A549 (cell line): ENCODE data around the gene EPS15. TPM values are rescaled to one million over a fixed set of nuclear protein-coding genes. Genes with fewer than 3 reads are reported as not detected.

Experiments used
- ATAC-seq, 2 experiments: fragments of 200-7000 bp in 1 of 2; fragments of >200 bp in 1 of 2; cut with Nextera tagmentation in 1 of 2; cut with Tn5 transposase in 1 of 2; 3 replicates each; pipeline versions ENCODE4 v1.8.0 to v1.9.1; 2018 to 2020; ENCODE audit warnings: mild to moderate bottlenecking in 1 of 2, moderate library complexity in 1 of 2
- CTCF ChIA-PET: fragments of 300-600 bp; sonication (Branson Sonifier 250); formaldehyde crosslinking; extraction: SDS; loops from one replicate; lab custom pipeline; 2021; ENCODE audit warnings: antibody characterized with exemption, inconsistent platforms; lab: Yijun Ruan, JAX
- POLR2A ChIA-PET: fragments of 350-600 bp; formaldehyde crosslinking; extraction: SDS; loops from one replicate; lab custom pipeline; 2021; ENCODE audit warnings: antibody characterized with exemption, inconsistent platforms; lab: Yijun Ruan, JAX
- DNase-seq, 2 experiments: peaks; one replicate each; pipeline versions ENCODE4 v3.0.0 to v3.0.0-alpha.2; 2011 to 2016; ENCODE audit warnings: low read depth in 1 of 2, low spot score in 1 of 2
- FAIRE-seq: peaks from 2 replicates; lab custom pipeline; 2011; peaks lifted over from hg19 to GRCh38; lab: Jason Lieb, UNC
- H3K27ac ChIP-seq, 2 experiments: fragments of >200 bp; sonication (Bioruptor Twin); formaldehyde crosslinking; 3 replicates each; pipeline ENCODE4 v1.5.1; 2016 to 2017
- H3K4me1 ChIP-seq: fragments of >200 bp; sonication (Bioruptor Twin); formaldehyde crosslinking; 3 replicates; pipeline ENCODE4 v1.6.1; 2016
- H3K4me2 ChIP-seq: fragments of >200 bp; sonication (Bioruptor Twin); formaldehyde crosslinking; 3 replicates; pipeline ENCODE4 v1.6.1; 2016
- H3K4me3 ChIP-seq: fragments of >200 bp; sonication (Bioruptor Twin); formaldehyde crosslinking; 3 replicates; pipeline ENCODE4 v1.5.1; 2016
- H3K9me3 ChIP-seq: fragments of >200 bp; sonication (Bioruptor Twin); formaldehyde crosslinking; 3 replicates; pipeline ENCODE4 v1.6.1; 2016
- BHLHE40 ChIP-seq: IDR thresholded peaks from 2 replicates; pipeline ENCODE4 v1.6.1; 2012; ENCODE audit warnings: low read depth, low read length, inconsistent platforms
- HMGXB4 ChIP-seq: fragments of 250-450 bp; sonication (Bioruptor Pico); IDR thresholded peaks from 2 replicates; pipeline ENCODE4 v1.5.0; 2021; ENCODE audit warnings: mild to moderate bottlenecking, moderate library complexity, borderline replicate concordance
- JUN ChIP-seq, 2 experiments: fragments of >200 bp; sonication (Bioruptor Twin); formaldehyde crosslinking; IDR thresholded peaks; 2 replicates in 1 of 2; 3 replicates in 1 of 2; pipeline ENCODE4 v1.6.1; 2016 to 2017
- MAFK ChIP-seq: fragments of 450-650 bp; IDR thresholded peaks from 2 replicates; pipeline ENCODE4 v1.6.1; 2014; ENCODE audit not compliant: partially characterized antibody
- NPAS2 ChIP-seq: fragments of 250-450 bp; sonication (Bioruptor Pico); IDR thresholded peaks from 2 replicates; pipeline ENCODE4 v1.8.0; 2022; ENCODE audit warnings: mild to moderate bottlenecking, moderate library complexity, borderline replicate concordance
- NR3C1 ChIP-seq: fragments of >200 bp; sonication (Bioruptor Twin); formaldehyde crosslinking; IDR thresholded peaks from 3 replicates; pipeline ENCODE4 v1.6.1; 2017
- RCOR1 ChIP-seq: fragments of 150-350 bp; IDR thresholded peaks from 2 replicates; pipeline ENCODE4 v1.6.1; 2014; ENCODE audit warnings: antibody characterized with exemption, low read length, low read depth
- SMC3 ChIP-seq: fragments of >200 bp; sonication (Bioruptor Twin); formaldehyde crosslinking; IDR thresholded peaks from 3 replicates; pipeline ENCODE4 v1.6.1; 2018; ENCODE audit warnings: inconsistent platforms
- TP53 ChIP-seq: fragments of 250-450 bp; sonication (Bioruptor Pico); IDR thresholded peaks from 2 replicates; pipeline ENCODE4 v1.5.0; 2021; ENCODE audit warnings: mild to moderate bottlenecking, moderate library complexity
- ZNF302 ChIP-seq: fragments of 250-450 bp; sonication (Bioruptor Pico); IDR thresholded peaks from 2 replicates; pipeline ENCODE4 v1.9.0; 2021; ENCODE audit warnings: inconsistent platforms, mild to moderate bottlenecking, moderate library complexity
- WGBS: methylation state at CpG from one replicate; pipeline ENCODE4 v1.1.6; 2017; ENCODE audit errors: missing lambda C conversion rate; 5-methylcytosine and 5-hydroxymethylcytosine counted together
- polyA plus RNA-seq, 4 experiments: library from polyadenylated mRNA; depleted of rRNA in 3 of 4; stranded (reverse); fragments of >200 nt; fragmentation: RNase III in 1 of 4; extraction: RNeasy Plus Mini Kit Qiagen cat#74134 plus additional on column Dnase treatment in 1 of 4; gene quantifications; 2 replicates in 3 of 4; 3 replicates in 1 of 4; pipeline ENCODE4 v1.2.3, GENCODE V29; 2011 to 2017
- TF ChIP-seq, protein P1 (sequence below): fragments of 450-650 bp; IDR thresholded peaks from 2 replicates; pipeline ENCODE4 v1.6.1; 2014; ENCODE audit warnings: antibody characterized with exemption
- TF ChIP-seq, protein P2 (sequence below): fragments of >200 bp; sonication (Bioruptor Twin); formaldehyde crosslinking; IDR thresholded peaks from 3 replicates; pipeline ENCODE4 v1.5.1; 2016
- TF ChIP-seq, protein P3 (sequence below): fragments of >200 bp; sonication (Bioruptor Twin); formaldehyde crosslinking; IDR thresholded peaks from 2 replicates; pipeline ENCODE4 v1.6.1; 2016

Gene EPS15
- polyA plus RNA-seq, 2 of the 4 experiments (the other 2 are of a cell fraction), result 10.9 to 35.4 TPM

DNA sequence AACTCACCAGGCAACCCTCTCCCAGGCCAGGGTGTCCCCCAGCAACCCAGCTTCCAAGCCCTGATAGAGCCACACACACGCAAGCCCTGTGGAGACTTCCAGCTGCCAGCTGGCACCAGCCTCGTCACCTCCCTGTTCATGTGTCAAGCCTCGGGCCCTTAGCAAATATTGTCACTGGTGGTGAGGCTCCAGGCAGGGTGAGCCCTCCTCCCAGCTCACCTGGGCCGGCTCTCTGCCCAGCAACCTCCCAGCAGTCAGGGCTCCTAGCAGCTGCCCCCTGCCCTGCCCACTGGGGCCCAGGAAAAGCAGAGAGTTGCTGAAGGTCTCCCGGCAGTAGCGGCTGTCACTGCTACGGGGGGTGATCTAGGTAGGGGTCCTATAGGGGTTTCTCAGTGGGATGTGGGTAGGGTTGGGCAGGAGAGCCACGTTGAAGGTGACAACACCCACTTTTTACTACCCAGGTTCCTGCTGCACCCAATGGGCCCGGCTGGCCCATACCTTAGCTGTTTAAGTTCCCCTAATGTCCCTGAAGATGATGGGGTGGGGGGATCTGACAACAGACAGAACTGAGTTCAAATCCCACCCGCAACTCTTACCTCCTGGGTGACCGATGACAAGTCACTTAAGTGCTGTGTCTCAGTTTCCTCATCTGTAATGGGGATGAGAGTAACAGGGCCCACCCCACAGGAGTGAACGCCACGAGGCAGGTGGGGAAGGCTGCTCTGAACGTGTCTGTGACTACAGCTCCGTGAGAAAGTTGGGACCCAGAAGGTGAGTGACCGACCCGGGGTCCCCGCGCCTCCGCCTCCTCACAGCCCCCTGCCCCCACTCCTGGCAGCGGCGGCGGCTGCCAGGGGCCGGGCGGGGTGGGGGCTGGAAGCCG, 189.4 kb downstream of the EPS15 start (continued):
- no peak for TF ChIP-seq NPAS2 (CRISPR knock-in tag)
- TF ChIP-seq, protein P1, sequence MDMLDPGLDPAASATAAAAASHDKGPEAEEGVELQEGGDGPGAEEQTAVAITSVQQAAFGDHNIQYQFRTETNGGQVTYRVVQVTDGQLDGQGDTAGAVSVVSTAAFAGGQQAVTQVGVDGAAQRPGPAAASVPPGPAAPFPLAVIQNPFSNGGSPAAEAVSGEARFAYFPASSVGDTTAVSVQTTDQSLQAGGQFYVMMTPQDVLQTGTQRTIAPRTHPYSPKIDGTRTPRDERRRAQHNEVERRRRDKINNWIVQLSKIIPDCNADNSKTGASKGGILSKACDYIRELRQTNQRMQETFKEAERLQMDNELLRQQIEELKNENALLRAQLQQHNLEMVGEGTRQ, result no peak
- TF ChIP-seq TP53 (CRISPR knock-in tag), result no peak
- no peak for TF ChIP-seq RCOR1
- TF ChIP-seq ZNF302, result no peak
- TF ChIP-seq HMGXB4 (CRISPR knock-in tag), result no peak
- no peak for TF ChIP-seq SMC3
- TF ChIP-seq NR3C1, result no peak
- TF ChIP-seq, all 56 proteins: peak for 0

- no peaks in the 10 kb centered on the region for H3K9me3 ChIP-seq
- ChIA-PET POLR2A (no interaction called here), CTCF (no interaction called here)
- FAIRE-seq, result no peak
- WGBS, result 91% methylated on average over 4 of the region's 4 CpGs
- H3K4me2 ChIP-seq, result no peak overlapping the region
- TF ChIP-seq, protein P2, sequence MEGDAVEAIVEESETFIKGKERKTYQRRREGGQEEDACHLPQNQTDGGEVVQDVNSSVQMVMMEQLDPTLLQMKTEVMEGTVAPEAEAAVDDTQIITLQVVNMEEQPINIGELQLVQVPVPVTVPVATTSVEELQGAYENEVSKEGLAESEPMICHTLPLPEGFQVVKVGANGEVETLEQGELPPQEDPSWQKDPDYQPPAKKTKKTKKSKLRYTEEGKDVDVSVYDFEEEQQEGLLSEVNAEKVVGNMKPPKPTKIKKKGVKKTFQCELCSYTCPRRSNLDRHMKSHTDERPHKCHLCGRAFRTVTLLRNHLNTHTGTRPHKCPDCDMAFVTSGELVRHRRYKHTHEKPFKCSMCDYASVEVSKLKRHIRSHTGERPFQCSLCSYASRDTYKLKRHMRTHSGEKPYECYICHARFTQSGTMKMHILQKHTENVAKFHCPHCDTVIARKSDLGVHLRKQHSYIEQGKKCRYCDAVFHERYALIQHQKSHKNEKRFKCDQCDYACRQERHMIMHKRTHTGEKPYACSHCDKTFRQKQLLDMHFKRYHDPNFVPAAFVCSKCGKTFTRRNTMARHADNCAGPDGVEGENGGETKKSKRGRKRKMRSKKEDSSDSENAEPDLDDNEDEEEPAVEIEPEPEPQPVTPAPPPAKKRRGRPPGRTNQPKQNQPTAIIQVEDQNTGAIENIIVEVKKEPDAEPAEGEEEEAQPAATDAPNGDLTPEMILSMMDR, result no peak
- no peak for TF ChIP-seq BHLHE40
- TF ChIP-seq, protein P3, sequence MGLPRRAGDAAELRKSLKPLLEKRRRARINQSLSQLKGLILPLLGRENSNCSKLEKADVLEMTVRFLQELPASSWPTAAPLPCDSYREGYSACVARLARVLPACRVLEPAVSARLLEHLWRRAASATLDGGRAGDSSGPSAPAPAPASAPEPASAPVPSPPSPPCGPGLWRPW, result no peak
- TF ChIP-seq, all 56 proteins: peak for 0
- peaks cover 13% of the 10 kb centered on the region for H3K4me1 ChIP-seq
- DNase-seq, result no peak
- no peak overlapping the region for H3K4me3 ChIP-seq
- H3K27ac ChIP-seq, result no peak overlapping the region
- ATAC-seq, result no peak; a peak in 1 of 6 replicates
Observed at GRCh38 chr1:51328926-51329325, 190.1 kb downstream of the EPS15 start.

GRCh38 chr1:51328279-51328678, 190.8 kb downstream of the EPS15 start:
- Histone ChIP-seq H3K4me3 (no peak overlapping the region), H3K27ac (no peak overlapping the region), H3K9me3 (no peaks in the 10 kb centered on the region), H3K4me1 (peaks cover 13% of the 10 kb centered on the region), H3K4me2 (no peak overlapping the region)
- TF ChIP-seq HMGXB4 (CRISPR knock-in tag) (no peak), JUN (IDR thresholded peaks at IDR 0.05) (no peak), MAFK (no peak)
- DNase-seq (no peak), ATAC-seq (no peak), FAIRE-seq (no peak)
- ChIA-PET CTCF (no interaction called here), POLR2A (no interaction called here)
- 82% methylated on average over 3 of the region's 3 CpGs for WGBS
